ENCODE data around the gene HS6ST2.

DNA sequence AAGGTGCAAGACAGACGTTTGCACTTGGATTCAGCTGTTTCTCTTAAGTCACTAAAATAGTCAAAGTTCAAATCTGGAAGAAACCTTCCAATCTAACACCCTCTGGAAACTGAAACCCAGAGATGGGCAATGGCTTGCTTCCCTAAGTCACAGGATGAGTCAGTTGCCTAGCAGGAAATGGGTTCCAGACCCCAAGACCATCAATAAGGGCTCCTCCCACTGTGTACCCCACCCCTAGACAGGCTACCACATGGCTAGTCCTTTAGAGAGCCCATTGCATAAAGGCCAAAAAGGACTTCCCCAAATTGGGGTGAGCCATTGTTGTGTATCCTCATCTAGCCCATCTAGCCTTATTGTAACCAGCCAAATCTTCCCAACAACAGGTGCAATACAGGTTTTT is 216.2 kb downstream of the HS6ST2 start:
- TF ChIP-seq, protein P1, sequence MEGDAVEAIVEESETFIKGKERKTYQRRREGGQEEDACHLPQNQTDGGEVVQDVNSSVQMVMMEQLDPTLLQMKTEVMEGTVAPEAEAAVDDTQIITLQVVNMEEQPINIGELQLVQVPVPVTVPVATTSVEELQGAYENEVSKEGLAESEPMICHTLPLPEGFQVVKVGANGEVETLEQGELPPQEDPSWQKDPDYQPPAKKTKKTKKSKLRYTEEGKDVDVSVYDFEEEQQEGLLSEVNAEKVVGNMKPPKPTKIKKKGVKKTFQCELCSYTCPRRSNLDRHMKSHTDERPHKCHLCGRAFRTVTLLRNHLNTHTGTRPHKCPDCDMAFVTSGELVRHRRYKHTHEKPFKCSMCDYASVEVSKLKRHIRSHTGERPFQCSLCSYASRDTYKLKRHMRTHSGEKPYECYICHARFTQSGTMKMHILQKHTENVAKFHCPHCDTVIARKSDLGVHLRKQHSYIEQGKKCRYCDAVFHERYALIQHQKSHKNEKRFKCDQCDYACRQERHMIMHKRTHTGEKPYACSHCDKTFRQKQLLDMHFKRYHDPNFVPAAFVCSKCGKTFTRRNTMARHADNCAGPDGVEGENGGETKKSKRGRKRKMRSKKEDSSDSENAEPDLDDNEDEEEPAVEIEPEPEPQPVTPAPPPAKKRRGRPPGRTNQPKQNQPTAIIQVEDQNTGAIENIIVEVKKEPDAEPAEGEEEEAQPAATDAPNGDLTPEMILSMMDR (conservative IDR thresholded peaks at IDR 0.05) = no peak
- TF ChIP-seq ZFX (IDR thresholded peaks at IDR 0.05) = no peak
